Colonic mucosa (tissue), 4 donors: ENCODE data around the gene PBX4. TPM values are rescaled to one million over a fixed set of nuclear protein-coding genes. Genes with fewer than 3 reads are reported as not detected.
"Not testable (repeated sequence)": the region's sequence is repeated elsewhere in the genome, so short reads cannot be mapped to it uniquely, and the experiment has no call there.

ENCODE experiments used
- DNase-seq: peaks from one replicate; pipeline ENCODE4 v3.0.0-alpha.2; 2020
- H3K27ac ChIP-seq: fragments of 200-600 bp; one replicate; pipeline ENCODE4 v1.8.0; 2021
- H3K27me3 ChIP-seq: fragments of 200-600 bp; one replicate; pipeline ENCODE4 v1.8.0; 2021
- H3K36me3 ChIP-seq: fragments of 200-600 bp; one replicate; pipeline ENCODE4 v1.8.0; 2021
- H3K4me1 ChIP-seq: fragments of 200-600 bp; one replicate; pipeline ENCODE4 v1.8.0; 2021; ENCODE audit warnings: mild to moderate bottlenecking
- H3K4me3 ChIP-seq: fragments of 200-600 bp; one replicate; pipeline ENCODE4 v1.8.0; 2021
- H3K9ac ChIP-seq, 2 donors: one replicate each; pipeline ENCODE4 v1.7.0; 2013; ENCODE audit warnings: control low read depth in 2 of 2, low read depth in 2 of 2, low read length in 2 of 2
- H3K9me3 ChIP-seq: fragments of 200-600 bp; one replicate; pipeline ENCODE4 v1.8.0; 2021
- intact Hi-C: fragments of 100-400 bp; cut with DNase I; formaldehyde crosslinking; loops from one replicate; pipeline ENCODE4 v1.14.1; 2022
- total RNA-seq, 2 donors: library from RNA; stranded (reverse); fragmentation: NEBNext Ultra II Directional in 1 of 2; extraction: Animal tissue kit (Norgen Biotek cat#: 25700) in 1 of 2; gene quantifications; one replicate each; pipeline ENCODE4 v1.2.1, GENCODE V29; 2021
- TF ChIP-seq, protein P1 (sequence below): fragments of 200-600 bp; IDR thresholded peaks from one replicate; pipeline ENCODE4 v1.8.0; 2022; ENCODE audit warnings: antibody characterized with exemption, mild to moderate bottlenecking
- donor health status: healthy.
- donor health status: DM: no; HTN: no; CAD: no.
- donor health status: DM: no; HTN: no; CAD: no.

Gene PBX4
- total RNA-seq, 2 donors from 2014 or later: 2.3 to 4.9 TPM

DNA sequence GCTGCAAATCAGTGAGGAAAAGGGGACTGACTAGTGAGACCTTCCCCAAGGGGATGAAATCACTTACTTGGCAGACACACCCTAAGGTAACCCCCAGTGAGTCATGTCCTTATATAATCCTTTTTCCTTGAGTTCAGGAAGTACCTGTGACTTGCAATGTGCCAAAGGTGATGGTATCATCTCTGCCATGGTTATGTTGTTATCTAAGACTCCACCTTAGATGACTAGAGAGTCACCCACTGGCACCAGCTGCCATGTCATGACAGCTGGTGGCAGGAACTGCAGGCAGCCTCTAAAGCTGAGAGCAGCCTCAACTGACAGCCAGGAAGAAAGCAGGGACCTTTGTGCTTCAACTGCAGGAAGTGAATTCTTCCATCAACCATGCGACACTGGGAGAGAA, 12.5 kb downstream of the PBX4 start:
- intact Hi-C loops: no loop called here
- peak overlapping the region; percentile 87 for H3K27ac ChIP-seq

DNA sequence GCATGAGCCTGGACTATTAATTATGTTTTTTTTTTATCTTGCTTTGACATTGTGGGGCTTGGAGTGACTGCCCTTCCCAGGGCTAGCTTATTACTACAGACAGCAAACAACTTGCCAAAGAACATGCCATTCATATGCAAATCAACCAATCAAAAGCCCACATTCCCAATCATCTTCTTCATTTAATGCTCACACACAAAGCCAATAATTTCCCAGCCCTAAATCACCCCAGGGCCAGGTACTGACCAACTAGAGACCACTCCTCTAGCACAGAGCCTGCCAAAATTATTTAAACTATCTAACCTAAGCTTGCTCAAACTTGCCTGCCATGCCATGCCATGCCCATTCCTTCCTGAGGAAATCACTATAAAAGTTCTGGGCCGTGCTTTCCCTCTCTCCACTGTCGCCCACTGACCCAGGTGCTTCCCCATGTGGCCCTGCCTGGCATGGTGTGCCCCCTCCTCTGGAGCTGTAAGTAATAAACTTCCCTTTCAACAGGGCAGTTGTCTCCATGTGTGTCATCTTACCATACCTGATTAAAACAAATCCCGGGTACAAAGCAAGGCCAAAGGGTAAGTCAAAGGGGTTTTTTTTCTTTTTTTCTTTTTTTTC, 15.7 kb downstream of the PBX4 start:
- no peak overlapping the region for H3K9ac ChIP-seq
- H3K36me3 ChIP-seq: no peaks in the 10 kb centered on the region
- H3K4me1 ChIP-seq: peaks cover 6% of the 10 kb centered on the region
- TF ChIP-seq, protein P1, sequence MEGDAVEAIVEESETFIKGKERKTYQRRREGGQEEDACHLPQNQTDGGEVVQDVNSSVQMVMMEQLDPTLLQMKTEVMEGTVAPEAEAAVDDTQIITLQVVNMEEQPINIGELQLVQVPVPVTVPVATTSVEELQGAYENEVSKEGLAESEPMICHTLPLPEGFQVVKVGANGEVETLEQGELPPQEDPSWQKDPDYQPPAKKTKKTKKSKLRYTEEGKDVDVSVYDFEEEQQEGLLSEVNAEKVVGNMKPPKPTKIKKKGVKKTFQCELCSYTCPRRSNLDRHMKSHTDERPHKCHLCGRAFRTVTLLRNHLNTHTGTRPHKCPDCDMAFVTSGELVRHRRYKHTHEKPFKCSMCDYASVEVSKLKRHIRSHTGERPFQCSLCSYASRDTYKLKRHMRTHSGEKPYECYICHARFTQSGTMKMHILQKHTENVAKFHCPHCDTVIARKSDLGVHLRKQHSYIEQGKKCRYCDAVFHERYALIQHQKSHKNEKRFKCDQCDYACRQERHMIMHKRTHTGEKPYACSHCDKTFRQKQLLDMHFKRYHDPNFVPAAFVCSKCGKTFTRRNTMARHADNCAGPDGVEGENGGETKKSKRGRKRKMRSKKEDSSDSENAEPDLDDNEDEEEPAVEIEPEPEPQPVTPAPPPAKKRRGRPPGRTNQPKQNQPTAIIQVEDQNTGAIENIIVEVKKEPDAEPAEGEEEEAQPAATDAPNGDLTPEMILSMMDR: no peak
- H3K4me3 ChIP-seq: no peak overlapping the region
- no peaks in the 10 kb centered on the region for H3K27me3 ChIP-seq
- intact Hi-C loops: no loop called here
- H3K27ac ChIP-seq: peak overlapping the region; percentile 50
- no peaks in the 10 kb centered on the region for H3K9me3 ChIP-seq
- DNase-seq: no peak

More for the DNA sequence above, 12.5 kb downstream of the PBX4 start:
- Histone ChIP-seq H3K9ac (peak overlapping the region in 1 of 2 donors; percentile 22), H3K36me3 (no peaks in the 10 kb centered on the region), H3K4me3 (no peak overlapping the region), H3K4me1 (peaks cover 6% of the 10 kb centered on the region), H3K9me3 (no peaks in the 10 kb centered on the region), H3K27me3 (no peaks in the 10 kb centered on the region)
- TF ChIP-seq, protein P1: no peak
- peak; percentile 73 for DNase-seq

DNA sequence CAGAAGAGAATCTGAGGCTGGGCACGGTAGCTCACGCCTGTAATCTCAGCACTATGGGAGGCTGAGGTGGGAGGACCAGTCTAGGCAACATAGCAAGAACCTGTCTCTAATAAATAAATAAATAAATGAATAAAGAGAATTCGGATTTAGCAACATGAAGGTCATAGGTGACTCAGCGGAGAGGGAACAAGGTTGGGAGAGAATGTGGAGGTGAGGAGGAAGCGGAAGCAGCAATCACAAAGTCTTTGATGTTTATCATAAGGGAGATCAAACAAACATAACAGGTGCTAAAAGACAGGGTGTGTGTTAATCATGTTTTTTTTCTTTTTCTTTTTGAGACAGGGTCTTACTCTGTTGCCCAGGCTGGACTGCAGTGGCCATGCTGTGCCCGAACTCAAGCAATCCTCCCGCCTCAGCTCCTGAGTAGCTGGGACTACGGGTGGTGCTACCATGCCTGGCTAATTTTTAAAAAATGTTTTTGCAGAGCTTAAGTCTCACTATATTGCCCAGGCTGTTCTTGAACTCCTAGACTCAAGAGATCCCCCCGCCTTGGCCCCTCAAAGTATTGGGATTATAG, 16.3 kb downstream of the PBX4 start:
- peak; percentile 51 for DNase-seq
- no peaks in the 10 kb centered on the region for H3K27me3 ChIP-seq
- H3K4me1 ChIP-seq: peaks cover 6% of the 10 kb centered on the region
- intact Hi-C loops: no loop called here
- H3K27ac ChIP-seq: peak overlapping the region; percentile 50
- H3K9ac ChIP-seq: no peak overlapping the region
- no peak overlapping the region for H3K4me3 ChIP-seq
- no peaks in the 10 kb centered on the region for H3K9me3 ChIP-seq
- TF ChIP-seq, protein P1: no peak
- H3K36me3 ChIP-seq: no peaks in the 10 kb centered on the region

DNA sequence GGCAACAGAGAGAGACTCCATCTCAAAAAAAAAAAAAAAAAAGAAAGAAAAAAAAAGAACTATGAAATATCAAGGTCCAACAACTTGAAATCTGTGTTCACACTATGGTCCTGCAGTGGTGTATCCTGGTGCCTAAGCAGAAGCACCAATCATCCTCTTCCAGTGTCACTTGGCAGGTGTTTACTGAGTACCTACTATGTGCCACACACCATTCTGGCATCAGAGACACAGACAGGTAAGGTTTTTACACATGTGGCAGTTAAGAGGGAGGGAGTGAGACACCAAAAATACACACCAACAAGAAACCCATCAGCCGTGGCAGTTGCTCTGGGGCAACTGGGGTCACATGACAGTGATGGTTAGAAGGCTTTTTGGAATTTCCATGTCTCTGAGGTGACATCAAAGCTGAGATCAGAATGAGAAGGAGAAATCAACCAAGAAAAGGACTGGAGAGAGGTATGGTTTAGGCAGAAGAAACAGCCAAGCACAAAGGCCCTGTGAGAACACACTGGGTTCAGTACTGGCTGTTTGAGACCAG, 17.6 kb downstream of the PBX4 start:
- Histone ChIP-seq H3K4me1 (peaks cover 2% of the 10 kb centered on the region), H3K4me3 (no peak overlapping the region), H3K9me3 (no peaks in the 10 kb centered on the region), H3K36me3 (no peaks in the 10 kb centered on the region), H3K27me3 (no peaks in the 10 kb centered on the region), H3K9ac (no peak overlapping the region), H3K27ac (no peak overlapping the region)
- intact Hi-C loops: no loop called here
- TF ChIP-seq, protein P1: no peak
- DNase-seq: no peak

DNA sequence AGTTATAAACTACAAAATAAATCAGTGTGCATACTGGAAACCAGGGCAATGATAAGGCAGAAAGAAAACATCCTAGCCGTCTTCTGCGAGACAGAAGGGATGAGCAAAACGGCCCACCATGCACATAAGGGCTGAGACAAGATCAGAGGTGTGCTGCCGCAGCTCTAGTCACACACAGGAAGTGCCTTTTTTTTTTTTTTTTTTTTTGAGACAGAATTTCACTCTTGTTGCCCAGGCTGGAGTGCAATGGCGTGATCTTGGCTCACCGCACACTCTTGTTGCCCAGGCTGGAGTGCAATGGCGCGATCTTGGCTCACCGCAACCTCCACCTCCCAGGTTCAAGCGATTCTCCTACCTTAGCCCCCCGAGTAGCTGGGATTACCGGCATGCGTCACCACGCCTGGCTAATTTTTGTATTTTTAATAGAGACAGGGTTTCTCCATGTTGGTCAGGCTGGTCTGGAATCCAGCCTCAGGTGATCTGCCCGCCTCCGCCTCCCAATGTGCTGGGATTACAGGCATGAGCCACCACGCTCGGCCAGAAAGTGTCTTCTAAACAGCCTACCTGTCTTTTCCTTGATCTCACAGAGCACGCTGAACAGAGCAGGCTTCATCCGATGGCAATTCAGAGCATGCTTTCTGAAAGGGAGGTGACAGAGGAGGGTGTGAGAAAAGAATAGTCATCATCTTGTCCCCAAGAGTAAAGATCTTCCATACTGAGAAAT, 19.6 kb downstream of the PBX4 start:
- DNase-seq, H3K36me3 ChIP-seq, H3K9ac ChIP-seq, H3K27me3 ChIP-seq, H3K9me3 ChIP-seq, H3K4me1 ChIP-seq, H3K4me3 ChIP-seq, intact Hi-C loops: not testable (repeated sequence)
- peak overlapping the region; percentile 50 for H3K27ac ChIP-seq
